Esophagus squamous epithelium (tissue), 4 donors: Measurements from ENCODE around the gene EZH2.

Experiments used
- CTCF ChIP-seq, 6 experiments: fragments of 450-650 bp in 4 of 6; fragments of 200-600 bp in 2 of 6; sonication (generic) in 2 of 6; IDR thresholded peaks; one replicate each; pipeline ENCODE4 v1.5.1; 2016 to 2019; ENCODE audit warnings: antibody characterized with exemption in 6 of 6, mild to moderate bottlenecking in 4 of 6, moderate library complexity in 4 of 6
- POLR2A ChIP-seq, 4 donors: fragments of 450-650 bp; IDR thresholded peaks; one replicate each; pipeline ENCODE4 v1.6.1; 2017; ENCODE audit warnings: antibody characterized with exemption in 4 of 4, mild to moderate bottlenecking in 4 of 4, moderate library complexity in 3 of 4

GRCh38 chr7:148903504-148903903, 19.4 kb upstream of the EZH2 start:
- TF ChIP-seq CTCF (IDR thresholded peaks at IDR 0.05) = no peak
- no peak for TF ChIP-seq POLR2A (IDR thresholded peaks at IDR 0.05)
